T-cell (primary cell): ENCODE results near the gene HOXA9. TPM values are rescaled to one million over a fixed set of nuclear protein-coding genes. Genes with fewer than 3 reads are reported as not detected.

Source experiments
- ATAC-seq, 4 experiments: fragments of 200-7000 bp in 3 of 4; fragments of 150-1000 bp in 1 of 4; cut with Tn5 transposase; replicated peaks in 1 of 4; 1 replicate in 3 of 4; 2 replicates in 1 of 4; pipeline ENCODE4 v1.10.0; 2021; ENCODE audit warnings: moderate library complexity in 3 of 4, mild to moderate bottlenecking in 2 of 4, moderate number of reproducible peaks in 1 of 4
- CTCF ChIA-PET, 2 donors: fragments of 300-600 bp; sonication (Branson Sonifier 250); formaldehyde crosslinking; loops; one replicate each; lab custom pipeline; 2022; ENCODE audit warnings: antibody characterized with exemption in 2 of 2; lab: Charles Lee
- POLR2A ChIA-PET, 2 donors: fragments of 300-600 bp; sonication (Branson Sonifier 250); formaldehyde crosslinking; loops; one replicate each; lab custom pipeline; 2022; ENCODE audit warnings: antibody characterized with exemption in 2 of 2; lab: Charles Lee
- DNase-seq, 35 experiments: peaks; one replicate each; pipeline versions ENCODE4 v3.0.0 to v3.0.0-alpha.2; 2013 to 2023
- H3K27ac ChIP-seq: one replicate; pipeline ENCODE4 v1.5.1; 2013; ENCODE audit warnings: low read length
- H3K27me3 ChIP-seq, 2 experiments: replicated peaks in 1 of 2; 1 replicate in 1 of 2; 2 replicates in 1 of 2; pipeline versions ENCODE4 v1.6.1 to v1.7.0; 2013; ENCODE audit warnings: low read length in 1 of 2, mixed read lengths in 1 of 2; ENCODE audit not compliant: control insufficient read depth in 2 of 2, insufficient read depth in 2 of 2; ENCODE audit errors: extremely low read depth in 1 of 2
- H3K36me3 ChIP-seq, 2 donors: 1 replicate in 1 of 2; 2 replicates in 1 of 2; pipeline versions ENCODE4 v1.6.1 to v1.7.0; 2013; ENCODE audit warnings: low read length in 1 of 2; ENCODE audit not compliant: control insufficient read depth in 2 of 2, insufficient read depth in 1 of 2; ENCODE audit errors: extremely low read depth in 1 of 2
- H3K4me1 ChIP-seq, 2 experiments: 1 replicate in 1 of 2; 2 replicates in 1 of 2; pipeline versions ENCODE4 v1.6.1 to v1.7.0; 2013; ENCODE audit warnings: low read length in 2 of 2, mixed read lengths in 1 of 2; ENCODE audit not compliant: insufficient read depth in 2 of 2, control insufficient read depth in 1 of 2; ENCODE audit errors: extremely low read depth in 1 of 2
- H3K4me3 ChIP-seq, 2 donors: 1 replicate in 1 of 2; 2 replicates in 1 of 2; pipeline versions ENCODE4 v1.5.1 to v1.7.0; 2013; ENCODE audit warnings: mild to moderate bottlenecking in 2 of 2, low read length in 1 of 2, moderate library complexity in 1 of 2; ENCODE audit not compliant: control insufficient read depth in 1 of 2; ENCODE audit errors: extremely low read depth in 1 of 2
- H3K9me3 ChIP-seq: 2 replicates; pipeline ENCODE4 v1.7.0; 2013
- H3K27ac Mint-ChIP-seq, 2 donors: one replicate each; pipeline ENCODE4 v1.8.0; 2020 to 2021; ENCODE audit warnings: mild to moderate bottlenecking in 2 of 2, mixed read lengths in 2 of 2
- H3K27me3 Mint-ChIP-seq, 2 donors: one replicate each; pipeline ENCODE4 v1.8.0; 2021 to 2022; ENCODE audit warnings: mixed read lengths in 2 of 2
- H3K36me3 Mint-ChIP-seq: one replicate; pipeline ENCODE4 v1.8.0; 2021; ENCODE audit warnings: mixed read lengths
- H3K4me1 Mint-ChIP-seq, 3 donors: one replicate each; pipeline ENCODE4 v1.8.0; 2020 to 2022; ENCODE audit warnings: mixed read lengths in 3 of 3, mild to moderate bottlenecking in 1 of 3
- H3K4me3 Mint-ChIP-seq, 3 donors: one replicate each; pipeline ENCODE4 v1.8.0; 2020 to 2022; ENCODE audit warnings: mild to moderate bottlenecking in 3 of 3, mixed read lengths in 3 of 3, moderate library complexity in 3 of 3
- H3K9me3 Mint-ChIP-seq, 3 donors: one replicate each; pipeline ENCODE4 v1.8.0; 2020 to 2022; ENCODE audit warnings: mixed read lengths in 3 of 3
- WGBS: methylation state at CpG from one replicate; pipeline ENCODE4 v1.1.5; 2013; ENCODE audit warnings: missing lambda C conversion rate; ENCODE audit not compliant: insufficient coverage; 5-methylcytosine and 5-hydroxymethylcytosine counted together
- total RNA-seq, 35 experiments: library from RNA in 6 of 35; stranded (reverse) in 6 of 35; fragments of 120-200 nt in 1 of 35; gene quantifications; one replicate each; pipeline versions ENCODE4 v1.2.1 to v1.2.4 and lab custom pipeline; 2013 to 2026

Gene HOXA9
- total RNA-seq, 5 donors from 2014 or later (not counting 1 experiment from before 2014, with no cell fraction given): 0.57 to 0.95 (median 0.79) TPM

DNA sequence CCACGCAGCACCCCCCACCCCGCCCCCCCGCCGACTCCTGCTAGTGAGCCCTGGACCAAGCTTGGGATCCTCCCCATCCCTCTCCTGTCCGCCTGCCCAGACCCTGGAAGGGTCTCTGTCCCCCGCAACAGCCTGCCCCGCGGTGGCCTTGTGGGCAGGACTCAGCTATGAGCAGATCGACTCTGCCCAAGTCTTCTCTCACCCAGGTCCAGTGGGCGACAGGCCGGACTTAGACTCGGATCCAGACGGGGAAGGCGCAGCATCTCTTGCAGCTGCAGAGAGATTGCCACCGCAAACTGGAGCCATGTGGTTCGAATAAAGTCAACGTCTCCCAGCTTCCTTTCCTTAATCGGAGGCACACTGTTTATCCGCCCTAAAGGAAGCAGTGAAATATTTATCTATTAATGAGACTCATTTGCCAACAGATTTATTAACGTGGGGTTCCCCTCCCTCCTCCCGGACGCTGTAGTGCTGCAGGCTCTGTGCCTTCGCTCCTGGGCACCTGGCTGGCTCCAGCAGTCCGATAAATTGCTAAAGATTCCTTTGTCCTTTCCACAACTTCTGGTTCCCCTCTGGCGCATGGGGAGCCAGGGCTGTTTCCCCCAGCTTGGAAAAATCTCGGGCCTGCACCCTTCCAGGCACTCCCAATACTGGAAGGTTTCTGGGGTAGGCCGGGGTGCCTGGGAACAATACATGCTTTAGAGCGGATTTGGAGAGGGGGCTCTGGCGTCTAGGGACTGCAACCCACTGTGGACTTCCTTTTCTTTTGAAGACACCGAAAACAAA is 8.2 kb downstream of the HOXA9 start:
- peak overlapping the region; percentile 16 to 82 for H3K27ac Mint-ChIP-seq
- ChIA-PET CTCF (interaction anchor here in 1 of 2 donors (0.5 to 0.7 kb wide), 3 partner anchors 18 to 1301 kb away, joined by 3 to 5 read pairs (median 3); no protein-coding TSS in a partner anchor), POLR2A (interaction anchor here in 1 of 2 donors (0.5 to 0.8 kb wide), 2 partner anchors 14 to 644 kb away, joined by 3 to 5 read pairs; no protein-coding TSS in a partner anchor)
- H3K27me3 Mint-ChIP-seq: peaks cover 56 to 85% of the 10 kb centered on the region in 2 donors
- Histone ChIP-seq H3K27me3 (peaks cover 2 to 97% of the 10 kb centered on the region in 2 experiments), H3K4me3 (peak overlapping the region in 1 of 2 donors; percentile 19), H3K36me3 (no peaks in the 10 kb centered on the region), H3K27ac (no peak overlapping the region), H3K4me1 (peaks cover 8 to 66% of the 10 kb centered on the region in 2 experiments), H3K9me3 (no peaks in the 10 kb centered on the region)
- H3K9me3 Mint-ChIP-seq: no peaks in the 10 kb centered on the region
- H3K4me1 Mint-ChIP-seq: peaks cover 51 to 57% (median 57%) of the 10 kb centered on the region in 3 donors
- no peaks in the 10 kb centered on the region for H3K36me3 Mint-ChIP-seq
- 10% methylated on average over 20 of the region's 30 CpGs for WGBS
- no peak for DNase-seq
- H3K4me3 Mint-ChIP-seq: peak overlapping the region in 1 of 3 donors; percentile 84
- ATAC-seq: no peak

DNA sequence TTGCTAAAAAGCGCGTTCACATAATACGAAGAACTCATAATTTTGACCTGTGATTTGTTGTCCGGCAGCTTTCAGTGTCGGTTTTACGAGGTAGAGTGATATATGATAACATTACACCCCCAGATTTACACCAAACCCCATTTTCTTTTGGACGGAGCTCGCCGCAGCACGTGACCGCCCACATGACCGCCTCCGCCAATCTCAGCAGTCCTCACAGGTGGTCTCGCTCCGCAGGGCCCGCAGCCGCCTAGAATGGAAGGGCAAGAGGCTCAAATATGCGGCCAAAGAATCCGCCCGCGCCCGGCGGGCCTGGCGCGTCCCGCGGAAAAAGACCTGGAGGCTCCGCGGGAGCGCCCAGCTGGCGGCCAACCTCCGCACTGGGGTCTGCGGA is 8.8 kb downstream of the HOXA9 start, which contains the start of gene HOXA7:
Gene HOXA7 (minus strand): TSS at position 168 of the 391 bp plus-strand sequence. CDS start 130 bp downstream, at position 38.
- WGBS: 4% methylated on average over 24 of the region's 33 CpGs
- Mint-ChIP-seq H3K4me1 (peaks cover 58 to 64% (median 63%) of the 10 kb centered on the region in 3 donors), H3K36me3 (no peaks in the 10 kb centered on the region), H3K27ac (peak within 1 kb of the TSS; percentile 16 to 82), H3K4me3 (peak within 1 kb of the TSS; percentile 13 to 84 (median 21)), H3K27me3 (peaks cover 62 to 86% of the 10 kb centered on the region in 2 donors), H3K9me3 (no peaks in the 10 kb centered on the region)
- CTCF ChIA-PET: interaction anchor here in 1 of 2 donors (0.5 to 0.7 kb wide), 3 partner anchors 1012 to 1300 kb away, joined by 3 to 4 read pairs (median 3); no protein-coding TSS in a partner anchor
- POLR2A ChIA-PET: interaction anchor here in 1 of 2 donors (0.8 kb wide), 1 partner anchor 14 kb away, joined by 5 read pairs; no protein-coding TSS in a partner anchor
- no peaks in the 10 kb centered on the region for H3K9me3 ChIP-seq
- no peaks in the 10 kb centered on the region for H3K36me3 ChIP-seq
- H3K27ac ChIP-seq: no peak within 1 kb of the TSS
- peak within 1 kb of the TSS; percentile 17 to 66 for H3K4me3 ChIP-seq
- H3K27me3 ChIP-seq: peaks cover 2 to 97% of the 10 kb centered on the region in 2 experiments
- DNase-seq (no peak), ATAC-seq (no peak)
- H3K4me1 ChIP-seq: peaks cover 11 to 71% of the 10 kb centered on the region in 2 experiments

DNA sequence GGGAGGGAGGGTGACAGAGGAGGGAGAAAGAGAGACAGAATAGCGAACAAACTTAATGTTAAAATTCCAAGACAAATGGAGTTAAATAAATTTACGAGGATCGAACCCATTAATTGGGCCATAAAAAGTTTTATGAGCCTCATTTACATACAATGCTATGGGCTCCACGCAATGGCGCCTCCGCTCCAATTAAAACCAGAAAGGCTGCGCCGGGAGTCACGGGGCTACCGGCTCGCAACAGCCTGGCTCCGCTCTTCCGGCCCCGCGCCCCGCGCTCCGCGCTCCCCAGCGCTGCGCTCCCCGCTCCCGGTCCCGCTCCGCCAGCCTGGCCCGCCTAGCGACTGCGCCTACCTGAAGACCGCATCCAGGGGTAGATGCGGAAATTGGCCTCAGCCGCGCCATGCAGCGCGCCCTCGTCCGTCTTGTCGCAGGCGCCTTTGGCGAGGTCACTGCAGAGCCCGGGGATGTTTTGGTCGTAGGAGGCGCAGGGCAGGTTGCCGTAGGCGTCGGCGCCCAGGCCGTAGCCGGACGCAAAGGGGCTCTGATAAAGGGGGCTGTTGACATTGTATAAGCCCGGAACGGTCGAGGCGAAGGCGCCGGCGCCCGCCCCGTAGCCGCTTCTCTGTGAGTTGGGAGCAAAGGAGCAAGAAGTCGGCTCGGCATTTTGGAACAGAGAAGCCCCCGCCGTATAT is 9.4 kb downstream of the HOXA9 start:
- peak overlapping the region; percentile 11 to 55 for H3K27ac Mint-ChIP-seq
- ATAC-seq: peak in 2 of 4 experiments; percentile 18 to 22
- Histone ChIP-seq H3K4me1 (peaks cover 15 to 71% of the 10 kb centered on the region in 2 experiments), H3K9me3 (no peaks in the 10 kb centered on the region), H3K36me3 (no peaks in the 10 kb centered on the region), H3K27me3 (peaks cover 2 to 97% of the 10 kb centered on the region in 2 experiments), H3K4me3 (peak overlapping the region; percentile 17 to 66), H3K27ac (no peak overlapping the region)
- no peaks in the 10 kb centered on the region for H3K36me3 Mint-ChIP-seq
- ChIA-PET POLR2A (interaction anchor here in 1 of 2 donors (0.6 kb wide), 2 partner anchors 483 to 1302 kb away, joined by 3 read pairs; no protein-coding TSS in a partner anchor), CTCF (interaction anchor here in 1 of 2 donors (0.5 to 0.6 kb wide), 2 partner anchors 864 to 1066 kb away, joined by 3 to 4 read pairs; no protein-coding TSS in a partner anchor)
- H3K4me1 Mint-ChIP-seq: peaks cover 59 to 69% (median 66%) of the 10 kb centered on the region in 3 donors
- WGBS: 3% methylated on average over 60 of the region's 63 CpGs
- DNase-seq: peak in 1 of 35 experiments; percentile 19
- peak overlapping the region in 2 of 3 donors; percentile 21 to 84 for H3K4me3 Mint-ChIP-seq
- peaks cover 65 to 88% of the 10 kb centered on the region in 2 donors for H3K27me3 Mint-ChIP-seq
- H3K9me3 Mint-ChIP-seq: no peaks in the 10 kb centered on the region

DNA sequence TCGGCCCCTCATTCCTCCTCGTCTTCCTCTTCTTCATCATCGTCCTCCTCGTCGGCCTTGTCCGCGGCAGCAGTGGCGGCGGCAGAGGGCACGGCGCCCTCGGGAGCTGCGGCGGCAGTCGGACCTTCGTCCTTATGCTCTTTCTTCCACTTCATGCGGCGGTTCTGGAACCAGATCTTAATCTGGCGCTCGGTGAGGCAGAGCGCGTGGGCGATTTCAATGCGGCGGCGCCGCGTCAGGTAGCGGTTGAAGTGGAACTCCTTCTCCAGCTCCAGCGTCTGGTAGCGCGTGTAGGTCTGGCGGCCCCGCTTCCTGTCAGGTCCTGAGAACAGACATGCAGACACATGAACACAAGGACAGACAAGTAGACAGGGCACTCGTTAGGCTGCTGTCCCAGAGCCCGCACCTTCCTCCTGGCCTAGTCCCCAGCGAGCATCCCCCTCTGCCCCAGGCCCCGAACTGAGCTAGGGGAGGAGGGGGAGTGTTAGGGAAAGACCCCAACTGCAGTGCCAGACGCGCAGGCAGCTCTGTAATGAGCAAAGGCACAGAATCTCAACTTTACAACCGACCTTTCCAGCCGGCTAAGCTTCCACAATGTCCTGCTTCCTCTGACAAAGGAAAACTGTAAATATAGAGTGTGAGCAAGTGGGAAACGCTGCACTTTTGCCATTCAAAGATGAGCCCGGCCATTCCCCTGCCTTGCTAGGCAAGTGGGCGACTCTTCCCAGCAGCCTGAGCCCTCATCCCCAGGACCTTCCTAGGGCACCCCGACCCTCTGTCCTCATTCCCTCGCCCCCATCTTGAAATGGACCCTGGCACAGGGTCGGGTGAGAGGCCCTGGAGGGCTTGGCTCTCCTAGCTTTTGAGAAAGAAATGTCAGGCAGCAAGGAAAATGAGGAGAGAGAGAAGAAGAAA is 10.2 kb downstream of the HOXA9 start:
- POLR2A ChIA-PET: interaction anchor here in 1 of 2 donors (0.6 kb wide), 2 partner anchors 482 to 1301 kb away, joined by 3 read pairs; no protein-coding TSS in a partner anchor
- ATAC-seq: no peak
- Histone ChIP-seq H3K27me3 (peaks cover 2 to 98% of the 10 kb centered on the region in 2 experiments), H3K27ac (no peak overlapping the region), H3K9me3 (no peaks in the 10 kb centered on the region), H3K4me1 (peaks cover 15 to 71% of the 10 kb centered on the region in 2 experiments), H3K4me3 (peak overlapping the region in 1 of 2 donors; percentile 66), H3K36me3 (no peaks in the 10 kb centered on the region)
- peak overlapping the region in 1 of 2 donors; percentile 84 for H3K27ac Mint-ChIP-seq
- CTCF ChIA-PET: interaction anchor here (0.6 to 1.6 kb wide), 4 partner anchors 41 to 865 kb away, joined by 3 to 4 read pairs (median 3); partner anchors contain the start of gene HOXA1 (in 1 of the 2)
- peaks cover 64 to 77% (median 69%) of the 10 kb centered on the region in 3 donors for H3K4me1 Mint-ChIP-seq
- H3K36me3 Mint-ChIP-seq: no peaks in the 10 kb centered on the region
- 6% methylated on average over 33 of the region's 48 CpGs for WGBS
- peak overlapping the region; percentile 35 to 84 (median 48) for H3K4me3 Mint-ChIP-seq
- H3K9me3 Mint-ChIP-seq: no peaks in the 10 kb centered on the region
- H3K27me3 Mint-ChIP-seq: peaks cover 71 to 92% of the 10 kb centered on the region in 2 donors
- peak in 1 of 35 experiments; percentile 14 for DNase-seq

DNA sequence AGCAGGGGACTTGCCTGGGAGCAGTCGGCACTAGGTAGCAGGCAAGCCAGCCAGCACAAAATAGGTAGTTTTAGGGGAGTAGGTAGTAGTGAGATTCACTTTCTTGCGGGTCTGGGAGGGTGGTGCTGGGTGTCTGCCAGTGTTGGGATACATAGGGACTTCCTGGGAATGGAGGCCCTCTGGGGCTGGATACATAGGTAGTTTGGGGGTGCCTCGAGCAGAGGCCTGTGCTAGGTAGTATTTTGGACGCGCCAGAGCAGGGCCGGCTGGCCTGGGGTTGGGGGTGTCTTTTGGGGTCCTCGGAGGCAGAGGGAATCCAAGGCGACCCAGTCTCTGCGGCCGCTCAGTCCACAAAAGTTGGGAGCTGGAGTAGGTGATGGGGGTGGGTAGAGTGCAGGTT is 11.0 kb downstream of the HOXA9 start:
- Mint-ChIP-seq H3K36me3 (no peaks in the 10 kb centered on the region), H3K4me3 (peak overlapping the region in 2 of 3 donors; percentile 9 to 84), H3K9me3 (no peaks in the 10 kb centered on the region), H3K27ac (no peak overlapping the region), H3K4me1 (peaks cover 59 to 71% (median 66%) of the 10 kb centered on the region in 3 donors), H3K27me3 (peaks cover 79 to 91% of the 10 kb centered on the region in 2 donors)
- H3K9me3 ChIP-seq: no peaks in the 10 kb centered on the region
- H3K36me3 ChIP-seq: no peaks in the 10 kb centered on the region
- no peak for DNase-seq
- peaks cover 15 to 68% of the 10 kb centered on the region in 2 experiments for H3K4me1 ChIP-seq
- ChIA-PET CTCF (interaction anchor here (0.6 to 1.6 kb wide), 4 partner anchors 42 to 472 kb away, joined by 3 to 4 read pairs (median 3); no protein-coding TSS in a partner anchor), POLR2A (no interaction called here)
- peaks cover 2 to 95% of the 10 kb centered on the region in 2 experiments for H3K27me3 ChIP-seq
- peak overlapping the region in 1 of 2 donors; percentile 66 for H3K4me3 ChIP-seq
- no peak overlapping the region for H3K27ac ChIP-seq
- 93% methylated on average over 8 of the region's 10 CpGs for WGBS
- no peak for ATAC-seq
